Testis (tissue), 3 donors: ENCODE data around the gene VPREB3. TPM values are rescaled to one million over a fixed set of nuclear protein-coding genes. Genes with fewer than 3 reads are reported as not detected.

Experiments
- DNase-seq: peaks from one replicate; pipeline ENCODE4 v3.0.0-alpha.2; 2019
- H3K27ac ChIP-seq, 2 donors: fragments of 200-600 bp; sonication (generic); one replicate each; pipeline ENCODE4 v1.5.1; 2019
- H3K27me3 ChIP-seq: fragments of 200-600 bp; sonication (generic); one replicate; pipeline ENCODE4 v1.5.1; 2019
- H3K36me3 ChIP-seq: fragments of 200-600 bp; sonication (generic); one replicate; pipeline ENCODE4 v1.5.1; 2017; ENCODE audit warnings: low read depth; ENCODE audit errors: missing control alignments
- H3K4me1 ChIP-seq: fragments of 200-600 bp; sonication (generic); one replicate; pipeline ENCODE4 v1.5.1; 2019
- H3K4me3 ChIP-seq, 2 donors: fragments of 200-600 bp; sonication (generic); one replicate each; pipeline ENCODE4 v1.5.1; 2017 to 2019
- H3K9me3 ChIP-seq: fragments of 200-600 bp; sonication (generic); one replicate; pipeline ENCODE4 v1.5.1; 2017
- POLR2A ChIP-seq: fragments of 450-650 bp; IDR thresholded peaks from one replicate; pipeline ENCODE4 v1.6.1; 2017; ENCODE audit warnings: antibody characterized with exemption, mild to moderate bottlenecking, moderate library complexity
- WGBS, 2 donors: methylation state at CpG; one replicate each; pipeline ENCODE4 v1.1.5; 2018; 5-methylcytosine and 5-hydroxymethylcytosine counted together
- intact Hi-C: fragments of 100-400 bp; cut with DNase I; formaldehyde crosslinking; loops from one replicate; pipeline ENCODE4 v1.15.1; 2023; ENCODE audit warnings: low total_unique reads
- polyA plus RNA-seq: library from polyadenylated mRNA; stranded (reverse); fragments of 350-450 nt; fragmentation: Illumina TruSeq; extraction: RNeasy Lipid Tissue Mini Kit (QIAGEN cat#74804); gene quantifications from one replicate; pipeline ENCODE4 v1.2.3, GENCODE V29; 2014; ENCODE audit warnings: low read depth, low replicate concordance; ENCODE audit not compliant: insufficient read depth
- total RNA-seq, 2 donors: library from RNA; depleted of rRNA; stranded (reverse); fragments of >200 nt; gene quantifications; one replicate each; pipeline ENCODE4 v1.2.3, GENCODE V29; 2016
- TF ChIP-seq, protein P1 (sequence below), 3 experiments: fragments of 450-650 bp in 2 of 3; fragments of 200-600 bp in 1 of 3; sonication (generic) in 1 of 3; IDR thresholded peaks; one replicate each; pipeline ENCODE4 v1.5.1; 2016 to 2019; ENCODE audit warnings: antibody characterized with exemption in 3 of 3, mild to moderate bottlenecking in 2 of 3, moderate library complexity in 1 of 3

The VPREB3 gene
- total and polyA plus RNA-seq, 3 donors from 2014 or later, result 0.68 to 1.2 TPM; not detected in 1

- Histone ChIP-seq H3K36me3 (no peaks in the 10 kb centered on the region), H3K27me3 (no peaks in the 10 kb centered on the region), H3K9me3 (no peaks in the 10 kb centered on the region), H3K4me1 (peaks cover 5% of the 10 kb centered on the region), H3K4me3 (no peak overlapping the region), H3K27ac (no peak overlapping the region)
- TF ChIP-seq, protein P1, sequence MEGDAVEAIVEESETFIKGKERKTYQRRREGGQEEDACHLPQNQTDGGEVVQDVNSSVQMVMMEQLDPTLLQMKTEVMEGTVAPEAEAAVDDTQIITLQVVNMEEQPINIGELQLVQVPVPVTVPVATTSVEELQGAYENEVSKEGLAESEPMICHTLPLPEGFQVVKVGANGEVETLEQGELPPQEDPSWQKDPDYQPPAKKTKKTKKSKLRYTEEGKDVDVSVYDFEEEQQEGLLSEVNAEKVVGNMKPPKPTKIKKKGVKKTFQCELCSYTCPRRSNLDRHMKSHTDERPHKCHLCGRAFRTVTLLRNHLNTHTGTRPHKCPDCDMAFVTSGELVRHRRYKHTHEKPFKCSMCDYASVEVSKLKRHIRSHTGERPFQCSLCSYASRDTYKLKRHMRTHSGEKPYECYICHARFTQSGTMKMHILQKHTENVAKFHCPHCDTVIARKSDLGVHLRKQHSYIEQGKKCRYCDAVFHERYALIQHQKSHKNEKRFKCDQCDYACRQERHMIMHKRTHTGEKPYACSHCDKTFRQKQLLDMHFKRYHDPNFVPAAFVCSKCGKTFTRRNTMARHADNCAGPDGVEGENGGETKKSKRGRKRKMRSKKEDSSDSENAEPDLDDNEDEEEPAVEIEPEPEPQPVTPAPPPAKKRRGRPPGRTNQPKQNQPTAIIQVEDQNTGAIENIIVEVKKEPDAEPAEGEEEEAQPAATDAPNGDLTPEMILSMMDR (IDR thresholded peaks at IDR 0.05), result no peak
- TF ChIP-seq POLR2A, result no peak
- DNase-seq, result no peak
- intact Hi-C loops, result no loop called here
- WGBS, 2 donors, result 79 to 86% methylated on average over 4 to 9 of the region's 9 CpGs
Observed at GRCh38 chr22:23752090-23752691, 2.0 kb downstream of the VPREB3 start.

DNA sequence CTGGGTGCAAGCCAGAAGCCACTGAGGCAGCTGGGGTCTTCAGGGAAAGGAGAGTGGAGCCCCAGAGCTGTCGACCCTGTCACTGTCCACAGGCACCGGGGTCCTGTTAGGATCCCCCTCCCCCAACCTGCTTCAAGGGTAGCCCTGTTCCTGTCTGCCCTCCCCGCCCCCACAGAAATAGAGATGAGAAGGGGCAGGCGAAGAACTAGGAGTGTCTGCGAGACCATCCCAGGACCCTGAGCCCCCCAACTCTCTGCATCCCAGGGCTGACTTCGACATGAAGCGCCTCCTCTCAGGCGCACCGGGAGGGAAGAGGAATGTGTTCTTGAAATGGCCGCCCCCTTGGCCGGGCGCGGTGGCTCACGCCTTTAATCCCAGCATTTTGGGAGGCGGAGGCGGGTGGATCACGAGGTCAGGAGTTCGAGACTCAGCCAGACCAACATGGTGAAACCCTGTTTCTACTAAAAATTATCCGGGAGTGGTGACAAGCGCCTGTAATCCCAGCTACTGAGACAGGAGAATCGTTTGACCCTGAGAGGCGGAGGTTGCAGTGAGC lies 2.7 kb downstream of the VPREB3 start:
- no peak for TF ChIP-seq POLR2A
- TF ChIP-seq, protein P1 (IDR thresholded peaks at IDR 0.05), result no peak
- WGBS, 2 donors, result 25 to 38% methylated on average over 16 to 22 of the region's 22 CpGs

DNA sequence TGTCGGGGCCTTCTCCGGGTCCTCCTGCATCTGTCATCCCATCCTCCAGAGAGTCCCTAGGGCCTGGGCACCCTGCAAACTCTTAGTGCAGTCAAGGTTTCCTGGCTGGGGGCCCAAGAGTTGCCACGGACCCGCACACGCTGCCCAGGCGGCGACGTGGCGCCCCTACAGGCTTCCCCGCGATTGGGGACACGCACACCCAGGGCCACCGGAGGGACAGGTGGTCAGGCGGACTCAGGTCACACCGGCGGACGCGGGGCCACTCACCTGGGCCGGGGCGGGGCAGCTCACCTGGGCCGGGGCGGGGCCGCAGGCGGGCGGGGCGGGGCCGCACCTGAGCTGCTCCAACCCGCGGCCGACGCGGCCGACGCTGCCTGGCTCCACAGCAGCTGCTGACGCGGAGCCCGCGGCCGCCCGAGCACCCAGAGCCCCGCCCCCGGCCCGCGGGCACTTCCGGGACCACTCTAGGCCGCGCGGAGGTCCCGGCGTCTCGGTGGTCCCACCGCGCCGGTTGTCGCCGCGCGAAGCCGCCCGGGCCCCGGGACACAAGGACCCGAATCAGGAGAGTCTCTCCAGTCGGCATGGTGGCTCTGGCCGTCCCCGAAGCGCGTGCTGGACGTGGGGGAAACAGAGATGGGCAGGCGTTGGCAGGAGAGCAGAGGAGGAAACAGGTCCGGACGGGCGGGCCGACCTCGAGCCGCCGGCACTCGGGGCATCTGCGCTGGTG lies 3.3 kb downstream of the VPREB3 start, which contains the start of gene ZNF70:
TSS of gene ZNF70 (minus strand) at position 399 of the 727 bp plus-strand sequence. CDS start 5,972 bp downstream, outside the sequence.
- H3K27me3 ChIP-seq, result no peaks in the 10 kb centered on the region
- TF ChIP-seq POLR2A, result peak; percentile 19
- TF ChIP-seq, protein P1 (IDR thresholded peaks at IDR 0.05), result no peak

More for the DNA sequence above, 2.7 kb downstream of the VPREB3 start:
- H3K9me3 ChIP-seq, result no peaks in the 10 kb centered on the region
- no peaks in the 10 kb centered on the region for H3K36me3 ChIP-seq
- H3K27me3 ChIP-seq, result no peaks in the 10 kb centered on the region
- H3K4me3 ChIP-seq, result peak overlapping the region; percentile 64 to 81
- H3K4me1 ChIP-seq, result peaks cover 5% of the 10 kb centered on the region
- intact Hi-C loops, result no loop called here
- peak overlapping the region; percentile 60 to 88 for H3K27ac ChIP-seq
- peak; percentile 62 for DNase-seq

DNA sequence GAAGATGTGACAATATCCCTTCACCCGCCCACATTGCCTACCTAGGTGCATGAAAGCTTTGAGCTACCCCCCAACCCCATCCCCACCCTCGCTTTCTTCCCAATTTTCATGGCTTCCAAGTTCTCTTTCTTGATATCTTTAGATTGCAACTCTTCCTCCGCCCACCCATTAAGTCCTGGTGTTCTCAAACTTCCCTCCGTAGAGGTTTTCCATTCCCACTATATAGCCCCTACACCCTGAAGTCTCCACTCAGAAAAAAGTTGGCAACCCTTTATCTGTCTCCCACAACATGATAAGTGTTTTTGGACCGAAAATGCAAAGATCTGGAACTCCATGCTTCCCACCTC lies 3.9 kb downstream of the VPREB3 start:
- Histone ChIP-seq H3K9me3 (no peaks in the 10 kb centered on the region), H3K4me1 (peaks cover 5% of the 10 kb centered on the region), H3K27ac (peak overlapping the region in 1 of 2 donors; percentile 88), H3K36me3 (no peaks in the 10 kb centered on the region), H3K4me3 (peak overlapping the region; percentile 64 to 81), H3K27me3 (no peaks in the 10 kb centered on the region)
- intact Hi-C loops, result no loop called here
- 6 to 16% methylated on average over 5 of the region's 5 CpGs for WGBS, 2 donors
- DNase-seq, result no peak
- TF ChIP-seq, protein P1 (IDR thresholded peaks at IDR 0.05), result no peak
- no peak for TF ChIP-seq POLR2A

More for the DNA sequence above, 3.3 kb downstream of the VPREB3 start, which contains the start of gene ZNF70:
- peak within 1 kb of the TSS; percentile 60 to 88 for H3K27ac ChIP-seq
- H3K36me3 ChIP-seq, result no peaks in the 10 kb centered on the region
- no peaks in the 10 kb centered on the region for H3K9me3 ChIP-seq
- peak; percentile 95 for DNase-seq
- WGBS, 2 donors, result 0% methylated on average over 2 to 71 of the region's 78 CpGs
- intact Hi-C loops, result no loop called here
- peaks cover 5% of the 10 kb centered on the region for H3K4me1 ChIP-seq
- H3K4me3 ChIP-seq, result peak within 1 kb of the TSS; percentile 64 to 81
